Panc1 (cell line): Measurements from ENCODE around the gene MYO1B. TPM values are rescaled to one million over a fixed set of nuclear protein-coding genes. Genes with fewer than 3 reads are reported as not detected.

ENCODE experiments used
- ATAC-seq: fragments of 200-7000 bp; cut with Tn5 transposase; 2 replicates; pipeline ENCODE4 v1.9.1; 2020; ENCODE audit warnings: mild to moderate bottlenecking, moderate library complexity
- BruUV-seq: library from RNA; stranded (reverse); fragments of 400-500 nt; replicated peaks from 2 replicates; lab custom pipeline; 2021; lab: Mats Ljungman, UMichigan
- CTCF ChIA-PET: fragments of 300-600 bp; sonication (Branson Sonifier 250); formaldehyde crosslinking; loops from one replicate; lab custom pipeline; 2022; ENCODE audit warnings: antibody characterized with exemption; lab: Charles Lee
- POLR2A ChIA-PET: fragments of 300-600 bp; sonication (Branson Sonifier 250); formaldehyde crosslinking; loops from one replicate; lab custom pipeline; 2022; ENCODE audit warnings: antibody characterized with exemption; lab: Charles Lee
- DNase-seq: peaks from one replicate; pipeline ENCODE4 v3.0.0-alpha.2; 2010; ENCODE audit warnings: low read depth, low spot score
- H3K27ac ChIP-seq: 2 replicates; pipeline ENCODE4 v1.5.1; 2011; ENCODE audit warnings: mild to moderate bottlenecking, low read length, inconsistent platforms
- H3K27me3 ChIP-seq: fragments of 200-500 bp; sonication (Bioruptor generic); 2 replicates; pipeline ENCODE4 v1.6.0; 2014; ENCODE audit warnings: low read length, inconsistent platforms; ENCODE audit not compliant: control insufficient read depth, insufficient read depth
- H3K36me3 ChIP-seq: fragments of 200-500 bp; sonication (Bioruptor generic); 2 replicates; pipeline ENCODE4 v1.5.1; 2014; ENCODE audit warnings: inconsistent platforms, mild to moderate bottlenecking, low read length, moderate library complexity; ENCODE audit not compliant: control insufficient read depth, insufficient read depth
- H3K4me1 ChIP-seq: 2 replicates; pipeline ENCODE4 v1.5.1; 2011; ENCODE audit warnings: inconsistent platforms, mild to moderate bottlenecking, low read length, moderate library complexity; ENCODE audit not compliant: control insufficient read depth, insufficient read depth
- H3K4me3 ChIP-seq, 2 experiments: 2 replicates each; pipeline ENCODE4 v1.5.1; 2011 to 2012; ENCODE audit warnings: low read depth in 2 of 2, low read length in 2 of 2, mild to moderate bottlenecking in 2 of 2, inconsistent platforms in 1 of 2, moderate library complexity in 1 of 2
- H3K9me3 ChIP-seq: fragments of 200-500 bp; sonication (Bioruptor generic); 2 replicates; pipeline ENCODE4 v1.5.1; 2014; ENCODE audit warnings: low read depth, mild to moderate bottlenecking, inconsistent platforms, low read length, moderate library complexity; ENCODE audit not compliant: control insufficient read depth, insufficient read depth
- POLR2AphosphoS5 ChIP-seq: IDR thresholded peaks from 2 replicates; pipeline ENCODE4 v1.6.1; 2012; ENCODE audit warnings: mild to moderate bottlenecking, low read depth, low read length, moderate library complexity
- SIN3A ChIP-seq: IDR thresholded peaks from 2 replicates; pipeline ENCODE4 v1.6.1; 2012; ENCODE audit warnings: low read depth, mild to moderate bottlenecking, low read length, moderate library complexity, borderline replicate concordance; ENCODE audit not compliant: insufficient read depth
- TCF7L2 ChIP-seq: IDR thresholded peaks from 2 replicates; pipeline ENCODE4 v1.6.1; 2011; ENCODE audit warnings: mild to moderate bottlenecking, low read depth, low read length, inconsistent platforms
- in situ Hi-C: cut with HindIII; loops from 2 replicates; pipeline ENCODE4 v1.10.0; 2016; ENCODE audit warnings: low sequenced_read_pairs, low pct_unique_long_range_greater_than_20kb
- intact Hi-C: fragments of 100-400 bp; cut with micrococcal nuclease; formaldehyde crosslinking; loops from one replicate; pipeline ENCODE4 v1.10.0; 2022; ENCODE audit not compliant: unreplicated experiment
- total RNA-seq: library from RNA; stranded (reverse); gene quantifications from one replicate; pipeline ENCODE4 v1.2.1, GENCODE V29; 2021; ENCODE audit not compliant: unreplicated experiment
- TF ChIP-seq, protein P1 (sequence below), 2 experiments: IDR thresholded peaks; 2 replicates each; pipeline ENCODE4 v1.6.1; 2011 to 2012; ENCODE audit warnings: low read depth in 2 of 2, control low read depth in 1 of 2, low read length in 1 of 2, mild to moderate bottlenecking in 1 of 2, moderate library complexity in 1 of 2; ENCODE audit not compliant: insufficient read depth in 1 of 2
- TF ChIP-seq, protein P2 (sequence below): fragments of 450-650 bp; IDR thresholded peaks from 2 replicates; pipeline ENCODE4 v1.5.1; 2017; ENCODE audit warnings: mild to moderate bottlenecking

The MYO1B gene
- total RNA-seq, 1 experiment from 2014 or later, result 51.5 TPM

DNA sequence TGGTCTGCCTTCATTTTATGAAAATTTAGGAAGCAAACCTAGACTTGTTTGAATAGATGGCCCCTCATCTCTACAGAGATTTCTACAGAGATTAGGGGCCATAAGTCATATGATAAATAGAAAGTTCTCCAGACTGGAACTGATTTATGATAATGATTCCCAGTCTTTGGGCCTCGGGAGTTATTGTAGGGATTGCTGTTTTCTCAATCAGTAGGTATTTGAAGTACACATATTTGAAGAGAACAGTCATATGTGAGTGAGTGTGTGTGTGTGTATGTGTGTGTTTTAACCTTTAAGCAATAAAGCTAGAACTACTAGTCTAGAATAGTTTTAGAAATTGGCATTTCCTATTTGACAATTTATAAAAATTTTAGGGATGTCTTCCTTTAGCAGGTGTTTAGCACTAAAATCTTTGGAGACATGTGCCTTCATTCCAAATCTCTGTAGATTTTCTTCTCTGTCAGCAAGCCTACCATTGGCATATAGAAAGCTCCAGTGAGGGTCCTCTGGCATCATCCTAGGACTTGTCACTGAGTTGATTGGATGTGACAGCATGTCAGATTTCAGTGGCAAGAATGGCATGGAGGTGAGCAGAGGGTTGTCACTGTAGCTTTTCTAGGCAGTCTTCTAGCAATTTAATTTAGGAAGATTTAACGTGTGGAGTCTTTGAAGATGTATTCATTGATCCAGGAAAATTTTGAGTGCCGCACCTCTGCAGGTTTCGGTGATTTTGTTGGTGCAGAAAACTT is 71.2 kb downstream of the MYO1B start:
- ATAC-seq (no peak), DNase-seq (no peak)
- H3K27me3 ChIP-seq, result no peaks in the 10 kb centered on the region
- H3K36me3 ChIP-seq, result no peaks in the 10 kb centered on the region
- POLR2A ChIA-PET, result no interaction called here
- intact Hi-C loops, result no loop called here
- H3K9me3 ChIP-seq, result no peaks in the 10 kb centered on the region
- no peak overlapping the region for H3K27ac ChIP-seq
- CTCF ChIA-PET, result no interaction called here
- TF ChIP-seq SIN3A, result no peak
- TF ChIP-seq, protein P1, sequence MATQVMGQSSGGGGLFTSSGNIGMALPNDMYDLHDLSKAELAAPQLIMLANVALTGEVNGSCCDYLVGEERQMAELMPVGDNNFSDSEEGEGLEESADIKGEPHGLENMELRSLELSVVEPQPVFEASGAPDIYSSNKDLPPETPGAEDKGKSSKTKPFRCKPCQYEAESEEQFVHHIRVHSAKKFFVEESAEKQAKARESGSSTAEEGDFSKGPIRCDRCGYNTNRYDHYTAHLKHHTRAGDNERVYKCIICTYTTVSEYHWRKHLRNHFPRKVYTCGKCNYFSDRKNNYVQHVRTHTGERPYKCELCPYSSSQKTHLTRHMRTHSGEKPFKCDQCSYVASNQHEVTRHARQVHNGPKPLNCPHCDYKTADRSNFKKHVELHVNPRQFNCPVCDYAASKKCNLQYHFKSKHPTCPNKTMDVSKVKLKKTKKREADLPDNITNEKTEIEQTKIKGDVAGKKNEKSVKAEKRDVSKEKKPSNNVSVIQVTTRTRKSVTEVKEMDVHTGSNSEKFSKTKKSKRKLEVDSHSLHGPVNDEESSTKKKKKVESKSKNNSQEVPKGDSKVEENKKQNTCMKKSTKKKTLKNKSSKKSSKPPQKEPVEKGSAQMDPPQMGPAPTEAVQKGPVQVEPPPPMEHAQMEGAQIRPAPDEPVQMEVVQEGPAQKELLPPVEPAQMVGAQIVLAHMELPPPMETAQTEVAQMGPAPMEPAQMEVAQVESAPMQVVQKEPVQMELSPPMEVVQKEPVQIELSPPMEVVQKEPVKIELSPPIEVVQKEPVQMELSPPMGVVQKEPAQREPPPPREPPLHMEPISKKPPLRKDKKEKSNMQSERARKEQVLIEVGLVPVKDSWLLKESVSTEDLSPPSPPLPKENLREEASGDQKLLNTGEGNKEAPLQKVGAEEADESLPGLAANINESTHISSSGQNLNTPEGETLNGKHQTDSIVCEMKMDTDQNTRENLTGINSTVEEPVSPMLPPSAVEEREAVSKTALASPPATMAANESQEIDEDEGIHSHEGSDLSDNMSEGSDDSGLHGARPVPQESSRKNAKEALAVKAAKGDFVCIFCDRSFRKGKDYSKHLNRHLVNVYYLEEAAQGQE (IDR thresholded peaks at IDR 0.05; ENCODE audit: insufficient read depth in 1 of 2, low read depth in 2 of 2, low read length in 1 of 2), result no peak
- no peak for TF ChIP-seq TCF7L2
- no peak overlapping the region for H3K4me3 ChIP-seq
- in situ Hi-C loops, result no loop called here
- H3K4me1 ChIP-seq, result peaks cover 5% of the 10 kb centered on the region; the same call in 1 of the 2 replicates
- BruUV-seq, result no TSS peak

DNA sequence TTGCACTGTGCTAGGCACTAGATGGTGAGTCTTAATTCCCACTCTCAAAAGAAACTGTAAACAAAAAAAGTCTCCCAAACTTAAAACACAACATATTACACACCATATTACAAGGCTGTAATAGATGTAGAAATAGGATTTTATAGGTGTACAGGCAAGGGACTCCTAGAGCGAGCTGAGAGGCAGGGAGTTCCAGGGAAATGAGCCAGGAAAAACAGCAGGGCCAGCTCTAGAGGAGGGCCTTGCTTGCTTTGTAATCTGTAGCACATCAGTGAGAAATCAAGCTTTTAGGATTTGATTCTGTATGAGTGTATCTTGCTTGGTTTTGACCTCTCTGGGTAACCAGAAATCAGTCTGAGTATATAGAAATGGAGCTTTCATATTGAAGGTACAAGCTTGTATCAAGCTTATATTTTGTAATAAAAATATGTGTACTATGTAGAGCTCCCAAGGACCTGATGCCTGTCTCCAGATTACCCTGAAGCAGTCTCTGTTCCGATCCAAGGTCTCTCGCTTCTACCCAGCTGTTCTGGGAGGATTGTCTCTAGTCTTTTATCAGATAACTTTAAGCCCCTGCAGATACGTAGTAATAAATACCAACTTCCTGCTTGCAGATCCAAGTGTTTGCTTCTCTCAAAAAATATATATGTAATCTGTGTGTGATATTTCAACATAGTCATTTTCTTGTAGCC is 73.0 kb downstream of the MYO1B start:
- DNase-seq (no peak), ATAC-seq (no peak)
- no peaks in the 10 kb centered on the region for H3K9me3 ChIP-seq
- in situ Hi-C loops, result no loop called here
- H3K27ac ChIP-seq, result no peak overlapping the region
- ChIA-PET POLR2A (no interaction called here), CTCF (no interaction called here)
- H3K27me3 ChIP-seq, result no peaks in the 10 kb centered on the region
- no TSS peak for BruUV-seq
- H3K4me3 ChIP-seq, result no peak overlapping the region
- peaks cover 5% of the 10 kb centered on the region; the same call in 1 of the 2 replicates for H3K4me1 ChIP-seq
- no peaks in the 10 kb centered on the region for H3K36me3 ChIP-seq
- intact Hi-C loops, result no loop called here
- TF ChIP-seq, protein P1 (IDR thresholded peaks at IDR 0.05; ENCODE audit: insufficient read depth in 1 of 2, low read depth in 2 of 2, low read length in 1 of 2), result no peak
- no peak for TF ChIP-seq SIN3A
- TF ChIP-seq TCF7L2, result no peak
- TF ChIP-seq, protein P2, sequence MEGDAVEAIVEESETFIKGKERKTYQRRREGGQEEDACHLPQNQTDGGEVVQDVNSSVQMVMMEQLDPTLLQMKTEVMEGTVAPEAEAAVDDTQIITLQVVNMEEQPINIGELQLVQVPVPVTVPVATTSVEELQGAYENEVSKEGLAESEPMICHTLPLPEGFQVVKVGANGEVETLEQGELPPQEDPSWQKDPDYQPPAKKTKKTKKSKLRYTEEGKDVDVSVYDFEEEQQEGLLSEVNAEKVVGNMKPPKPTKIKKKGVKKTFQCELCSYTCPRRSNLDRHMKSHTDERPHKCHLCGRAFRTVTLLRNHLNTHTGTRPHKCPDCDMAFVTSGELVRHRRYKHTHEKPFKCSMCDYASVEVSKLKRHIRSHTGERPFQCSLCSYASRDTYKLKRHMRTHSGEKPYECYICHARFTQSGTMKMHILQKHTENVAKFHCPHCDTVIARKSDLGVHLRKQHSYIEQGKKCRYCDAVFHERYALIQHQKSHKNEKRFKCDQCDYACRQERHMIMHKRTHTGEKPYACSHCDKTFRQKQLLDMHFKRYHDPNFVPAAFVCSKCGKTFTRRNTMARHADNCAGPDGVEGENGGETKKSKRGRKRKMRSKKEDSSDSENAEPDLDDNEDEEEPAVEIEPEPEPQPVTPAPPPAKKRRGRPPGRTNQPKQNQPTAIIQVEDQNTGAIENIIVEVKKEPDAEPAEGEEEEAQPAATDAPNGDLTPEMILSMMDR, result no peak
- no peak for TF ChIP-seq POLR2AphosphoS5
